ENCODE data around the gene DMRTA1. TPM values are rescaled to one million over a fixed set of nuclear protein-coding genes. Genes with fewer than 3 reads are reported as not detected.

The DMRTA1 gene
- total and polyA plus RNA-seq, 2 experiments from 2014 or later = 4.1 to 8.8 TPM

DNA sequence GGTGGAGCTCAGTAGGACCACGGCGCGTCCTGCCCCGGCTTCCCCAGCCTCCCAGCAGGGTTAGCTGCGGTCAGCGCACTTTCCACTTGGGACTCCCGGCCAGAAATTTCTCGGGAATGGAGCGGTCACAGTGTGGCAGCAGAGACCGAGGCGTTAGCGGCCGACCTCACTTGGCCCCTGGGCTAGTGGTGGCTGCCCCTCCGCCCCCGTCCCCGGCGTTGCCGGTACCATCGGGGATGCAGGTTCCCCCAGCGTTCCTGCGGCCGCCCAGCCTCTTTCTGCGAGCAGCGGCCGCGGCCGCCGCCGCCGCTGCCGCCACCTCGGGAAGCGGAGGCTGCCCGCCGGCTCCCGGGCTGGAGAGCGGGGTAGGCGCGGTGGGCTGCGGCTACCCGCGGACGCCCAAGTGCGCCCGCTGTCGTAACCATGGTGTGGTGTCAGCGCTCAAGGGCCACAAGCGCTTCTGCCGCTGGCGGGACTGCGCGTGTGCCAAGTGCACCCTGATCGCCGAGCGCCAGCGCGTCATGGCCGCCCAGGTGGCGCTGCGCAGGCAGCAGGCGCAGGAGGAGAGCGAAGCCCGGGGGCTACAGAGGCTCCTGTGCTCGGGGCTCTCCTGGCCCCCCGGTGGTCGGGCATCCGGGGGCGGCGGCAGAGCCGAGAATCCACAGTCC lies 460 bp downstream of the DMRTA1 start:
- H3K27ac ChIP-seq (ENCODE audit: low read depth) = no peak overlapping the region
- H3K36me3 ChIP-seq (ENCODE audit: insufficient read depth) = no peaks in the 10 kb centered on the region
- Mint-ChIP-seq H3K27me3 (ENCODE audit: insufficient read depth, low read depth, poor library complexity) (no peaks in the 10 kb centered on the region), H3K4me1 (peaks cover 14% of the 10 kb centered on the region), H3K36me3 (ENCODE audit: low read depth) (peaks cover 4% of the 10 kb centered on the region; the same call in 1 of the 3 replicates), H3K4me3 (peak overlapping the region; percentile 85), H3K9me3 (no peaks in the 10 kb centered on the region), H3K27ac (no peak overlapping the region)
- peak; percentile 88 for ATAC-seq
- TF ChIP-seq STAT1 (IDR thresholded peaks at IDR 0.05; ENCODE audit: unreplicated experiment) = no peak
- TF ChIP-seq EZH2phosphoT487 (IDR thresholded peaks at IDR 0.05; ENCODE audit: unreplicated experiment) = no peak
- TF ChIP-seq, protein P1, sequence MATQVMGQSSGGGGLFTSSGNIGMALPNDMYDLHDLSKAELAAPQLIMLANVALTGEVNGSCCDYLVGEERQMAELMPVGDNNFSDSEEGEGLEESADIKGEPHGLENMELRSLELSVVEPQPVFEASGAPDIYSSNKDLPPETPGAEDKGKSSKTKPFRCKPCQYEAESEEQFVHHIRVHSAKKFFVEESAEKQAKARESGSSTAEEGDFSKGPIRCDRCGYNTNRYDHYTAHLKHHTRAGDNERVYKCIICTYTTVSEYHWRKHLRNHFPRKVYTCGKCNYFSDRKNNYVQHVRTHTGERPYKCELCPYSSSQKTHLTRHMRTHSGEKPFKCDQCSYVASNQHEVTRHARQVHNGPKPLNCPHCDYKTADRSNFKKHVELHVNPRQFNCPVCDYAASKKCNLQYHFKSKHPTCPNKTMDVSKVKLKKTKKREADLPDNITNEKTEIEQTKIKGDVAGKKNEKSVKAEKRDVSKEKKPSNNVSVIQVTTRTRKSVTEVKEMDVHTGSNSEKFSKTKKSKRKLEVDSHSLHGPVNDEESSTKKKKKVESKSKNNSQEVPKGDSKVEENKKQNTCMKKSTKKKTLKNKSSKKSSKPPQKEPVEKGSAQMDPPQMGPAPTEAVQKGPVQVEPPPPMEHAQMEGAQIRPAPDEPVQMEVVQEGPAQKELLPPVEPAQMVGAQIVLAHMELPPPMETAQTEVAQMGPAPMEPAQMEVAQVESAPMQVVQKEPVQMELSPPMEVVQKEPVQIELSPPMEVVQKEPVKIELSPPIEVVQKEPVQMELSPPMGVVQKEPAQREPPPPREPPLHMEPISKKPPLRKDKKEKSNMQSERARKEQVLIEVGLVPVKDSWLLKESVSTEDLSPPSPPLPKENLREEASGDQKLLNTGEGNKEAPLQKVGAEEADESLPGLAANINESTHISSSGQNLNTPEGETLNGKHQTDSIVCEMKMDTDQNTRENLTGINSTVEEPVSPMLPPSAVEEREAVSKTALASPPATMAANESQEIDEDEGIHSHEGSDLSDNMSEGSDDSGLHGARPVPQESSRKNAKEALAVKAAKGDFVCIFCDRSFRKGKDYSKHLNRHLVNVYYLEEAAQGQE (IDR thresholded peaks at IDR 0.05; ENCODE audit: unreplicated experiment) = no peak
- TF ChIP-seq ZNF331 (CRISPR knock-in tag; IDR thresholded peaks at IDR 0.05; ENCODE audit: low read depth) = no peak
- TF ChIP-seq NANOG (IDR thresholded peaks at IDR 0.05; ENCODE audit: borderline replicate concordance) = no peak
- TF ChIP-seq CREB1 (CRISPR knock-in tag; IDR thresholded peaks at IDR 0.05; ENCODE audit: low read depth) = peak; percentile 81
- TF ChIP-seq POLR2AphosphoS5 (IDR thresholded peaks at IDR 0.05; ENCODE audit: low read depth) = 0 out of 2 replicates have a peak, but pooled peaks have one; percentile 30
- TF ChIP-seq, protein P2, sequence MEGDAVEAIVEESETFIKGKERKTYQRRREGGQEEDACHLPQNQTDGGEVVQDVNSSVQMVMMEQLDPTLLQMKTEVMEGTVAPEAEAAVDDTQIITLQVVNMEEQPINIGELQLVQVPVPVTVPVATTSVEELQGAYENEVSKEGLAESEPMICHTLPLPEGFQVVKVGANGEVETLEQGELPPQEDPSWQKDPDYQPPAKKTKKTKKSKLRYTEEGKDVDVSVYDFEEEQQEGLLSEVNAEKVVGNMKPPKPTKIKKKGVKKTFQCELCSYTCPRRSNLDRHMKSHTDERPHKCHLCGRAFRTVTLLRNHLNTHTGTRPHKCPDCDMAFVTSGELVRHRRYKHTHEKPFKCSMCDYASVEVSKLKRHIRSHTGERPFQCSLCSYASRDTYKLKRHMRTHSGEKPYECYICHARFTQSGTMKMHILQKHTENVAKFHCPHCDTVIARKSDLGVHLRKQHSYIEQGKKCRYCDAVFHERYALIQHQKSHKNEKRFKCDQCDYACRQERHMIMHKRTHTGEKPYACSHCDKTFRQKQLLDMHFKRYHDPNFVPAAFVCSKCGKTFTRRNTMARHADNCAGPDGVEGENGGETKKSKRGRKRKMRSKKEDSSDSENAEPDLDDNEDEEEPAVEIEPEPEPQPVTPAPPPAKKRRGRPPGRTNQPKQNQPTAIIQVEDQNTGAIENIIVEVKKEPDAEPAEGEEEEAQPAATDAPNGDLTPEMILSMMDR (conservative IDR thresholded peaks at IDR 0.05; ENCODE audit: low read depth in 2 of 2) = peak in 1 of 2 experiments; percentile 48; a peak in 2 of 4 replicates
- TF ChIP-seq, protein P3, sequence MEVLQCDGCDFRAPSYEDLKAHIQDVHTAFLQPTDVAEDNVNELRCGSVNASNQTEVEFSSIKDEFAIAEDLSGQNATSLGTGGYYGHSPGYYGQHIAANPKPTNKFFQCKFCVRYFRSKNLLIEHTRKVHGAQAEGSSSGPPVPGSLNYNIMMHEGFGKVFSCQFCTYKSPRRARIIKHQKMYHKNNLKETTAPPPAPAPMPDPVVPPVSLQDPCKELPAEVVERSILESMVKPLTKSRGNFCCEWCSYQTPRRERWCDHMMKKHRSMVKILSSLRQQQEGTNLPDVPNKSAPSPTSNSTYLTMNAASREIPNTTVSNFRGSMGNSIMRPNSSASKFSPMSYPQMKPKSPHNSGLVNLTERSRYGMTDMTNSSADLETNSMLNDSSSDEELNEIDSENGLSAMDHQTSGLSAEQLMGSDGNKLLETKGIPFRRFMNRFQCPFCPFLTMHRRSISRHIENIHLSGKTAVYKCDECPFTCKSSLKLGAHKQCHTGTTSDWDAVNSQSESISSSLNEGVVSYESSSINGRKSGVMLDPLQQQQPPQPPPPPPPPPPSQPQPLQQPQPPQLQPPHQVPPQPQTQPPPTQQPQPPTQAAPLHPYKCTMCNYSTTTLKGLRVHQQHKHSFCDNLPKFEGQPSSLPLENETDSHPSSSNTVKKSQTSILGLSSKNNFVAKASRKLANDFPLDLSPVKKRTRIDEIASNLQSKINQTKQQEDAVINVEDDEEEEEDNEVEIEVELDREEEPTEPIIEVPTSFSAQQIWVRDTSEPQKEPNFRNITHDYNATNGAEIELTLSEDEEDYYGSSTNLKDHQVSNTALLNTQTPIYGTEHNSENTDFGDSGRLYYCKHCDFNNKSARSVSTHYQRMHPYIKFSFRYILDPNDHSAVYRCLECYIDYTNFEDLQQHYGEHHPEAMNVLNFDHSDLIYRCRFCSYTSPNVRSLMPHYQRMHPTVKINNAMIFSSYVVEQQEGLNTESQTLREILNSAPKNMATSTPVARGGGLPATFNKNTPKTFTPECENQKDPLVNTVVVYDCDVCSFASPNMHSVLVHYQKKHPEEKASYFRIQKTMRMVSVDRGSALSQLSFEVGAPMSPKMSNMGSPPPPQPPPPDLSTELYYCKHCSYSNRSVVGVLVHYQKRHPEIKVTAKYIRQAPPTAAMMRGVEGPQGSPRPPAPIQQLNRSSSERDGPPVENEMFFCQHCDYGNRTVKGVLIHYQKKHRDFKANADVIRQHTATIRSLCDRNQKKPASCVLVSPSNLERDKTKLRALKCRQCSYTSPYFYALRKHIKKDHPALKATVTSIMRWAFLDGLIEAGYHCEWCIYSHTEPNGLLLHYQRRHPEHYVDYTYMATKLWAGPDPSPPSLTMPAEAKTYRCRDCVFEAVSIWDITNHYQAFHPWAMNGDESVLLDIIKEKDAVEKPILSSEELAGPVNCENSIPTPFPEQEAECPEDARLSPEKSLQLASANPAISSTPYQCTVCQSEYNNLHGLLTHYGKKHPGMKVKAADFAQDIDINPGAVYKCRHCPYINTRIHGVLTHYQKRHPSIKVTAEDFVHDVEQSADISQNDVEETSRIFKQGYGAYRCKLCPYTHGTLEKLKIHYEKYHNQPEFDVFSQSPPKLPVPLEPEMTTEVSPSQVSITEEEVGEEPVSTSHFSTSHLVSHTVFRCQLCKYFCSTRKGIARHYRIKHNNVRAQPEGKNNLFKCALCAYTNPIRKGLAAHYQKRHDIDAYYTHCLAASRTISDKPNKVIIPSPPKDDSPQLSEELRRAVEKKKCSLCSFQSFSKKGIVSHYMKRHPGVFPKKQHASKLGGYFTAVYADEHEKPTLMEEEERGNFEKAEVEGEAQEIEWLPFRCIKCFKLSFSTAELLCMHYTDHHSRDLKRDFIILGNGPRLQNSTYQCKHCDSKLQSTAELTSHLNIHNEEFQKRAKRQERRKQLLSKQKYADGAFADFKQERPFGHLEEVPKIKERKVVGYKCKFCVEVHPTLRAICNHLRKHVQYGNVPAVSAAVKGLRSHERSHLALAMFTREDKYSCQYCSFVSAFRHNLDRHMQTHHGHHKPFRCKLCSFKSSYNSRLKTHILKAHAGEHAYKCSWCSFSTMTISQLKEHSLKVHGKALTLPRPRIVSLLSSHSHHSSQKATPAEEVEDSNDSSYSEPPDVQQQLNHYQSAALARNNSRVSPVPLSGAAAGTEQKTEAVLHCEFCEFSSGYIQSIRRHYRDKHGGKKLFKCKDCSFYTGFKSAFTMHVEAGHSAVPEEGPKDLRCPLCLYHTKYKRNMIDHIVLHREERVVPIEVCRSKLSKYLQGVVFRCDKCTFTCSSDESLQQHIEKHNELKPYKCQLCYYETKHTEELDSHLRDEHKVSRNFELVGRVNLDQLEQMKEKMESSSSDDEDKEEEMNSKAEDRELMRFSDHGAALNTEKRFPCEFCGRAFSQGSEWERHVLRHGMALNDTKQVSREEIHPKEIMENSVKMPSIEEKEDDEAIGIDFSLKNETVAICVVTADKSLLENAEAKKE (CRISPR knock-in tag; IDR thresholded peaks at IDR 0.05) = no peak
- TF ChIP-seq ZNF114 (CRISPR knock-in tag; IDR thresholded peaks at IDR 0.05) = no peak
- TF ChIP-seq, protein P4, sequence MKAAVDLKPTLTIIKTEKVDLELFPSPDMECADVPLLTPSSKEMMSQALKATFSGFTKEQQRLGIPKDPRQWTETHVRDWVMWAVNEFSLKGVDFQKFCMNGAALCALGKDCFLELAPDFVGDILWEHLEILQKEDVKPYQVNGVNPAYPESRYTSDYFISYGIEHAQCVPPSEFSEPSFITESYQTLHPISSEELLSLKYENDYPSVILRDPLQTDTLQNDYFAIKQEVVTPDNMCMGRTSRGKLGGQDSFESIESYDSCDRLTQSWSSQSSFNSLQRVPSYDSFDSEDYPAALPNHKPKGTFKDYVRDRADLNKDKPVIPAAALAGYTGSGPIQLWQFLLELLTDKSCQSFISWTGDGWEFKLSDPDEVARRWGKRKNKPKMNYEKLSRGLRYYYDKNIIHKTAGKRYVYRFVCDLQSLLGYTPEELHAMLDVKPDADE (IDR thresholded peaks at IDR 0.05) = no peak
- TF ChIP-seq EZH2 (IDR thresholded peaks at IDR 0.05; ENCODE audit: low read depth, unreplicated experiment) = no peak
- no peak for TF ChIP-seq JUNB (IDR thresholded peaks at IDR 0.05; ENCODE audit: unreplicated experiment)
- peak overlapping the region; percentile 79 for H3K4me2 ChIP-seq
- H3K9me2 ChIP-seq (ENCODE audit: insufficient read depth) = no peaks in the 10 kb centered on the region
- H3K4me1 ChIP-seq (ENCODE audit: insufficient read depth) = peaks cover 19% of the 10 kb centered on the region
- peak overlapping the region; percentile 70 for H3K4me3 ChIP-seq
- no peaks in the 10 kb centered on the region for H3K27me3 ChIP-seq (ENCODE audit: insufficient read depth)
- peak; percentile 82 for DNase-seq (ENCODE audit: low spot score)
- no peaks in the 10 kb centered on the region for H3F3A ChIP-seq (replicated peaks; ENCODE audit: low read depth)
- peaks cover 21% of the 10 kb centered on the region for H3K79me2 ChIP-seq (replicated peaks; ENCODE audit: insufficient read depth)
- no peaks in the 10 kb centered on the region for H4K20me1 ChIP-seq (replicated peaks; ENCODE audit: insufficient read depth)
- H2AFZ ChIP-seq = peak overlapping the region; percentile 91
